Keratinocyte (primary cell): ENCODE results near the gene ANGPTL2. TPM values are rescaled to one million over a fixed set of nuclear protein-coding genes. Genes with fewer than 3 reads are reported as not detected.

ENCODE experiments used
- DNase-seq: peaks from one replicate; pipeline ENCODE4 v3.0.0-alpha.2; 2011; ENCODE audit warnings: low read depth, missing footprints, low spot score
- FAIRE-seq: peaks from 2 replicates; lab custom pipeline; 2011; peaks lifted over from hg19 to GRCh38; lab: Jason Lieb, UNC
- H2AFZ ChIP-seq: 2 replicates; pipeline ENCODE4 v1.6.0; 2012; ENCODE audit warnings: low read length, control low read depth, inconsistent platforms; ENCODE audit not compliant: control insufficient read depth
- H3K27ac ChIP-seq: 2 replicates; pipeline ENCODE4 v1.5.1; 2011; ENCODE audit warnings: low read length; ENCODE audit not compliant: control insufficient read depth, insufficient read depth
- H3K27me3 ChIP-seq: 3 replicates; pipeline ENCODE4 v1.6.0; 2011; ENCODE audit warnings: low read length; ENCODE audit not compliant: control insufficient read depth, insufficient read depth; ENCODE audit errors: extremely low read depth
- H3K36me3 ChIP-seq, 2 experiments: 2 replicates in 1 of 2; 3 replicates in 1 of 2; pipeline ENCODE4 v1.5.1; 2011; ENCODE audit warnings: low read length in 2 of 2, mild to moderate bottlenecking in 1 of 2; ENCODE audit not compliant: control insufficient read depth in 2 of 2, insufficient read depth in 2 of 2; ENCODE audit errors: extremely low read depth in 1 of 2
- H3K4me1 ChIP-seq: 3 replicates; pipeline ENCODE4 v1.5.1; 2011; ENCODE audit warnings: low read length; ENCODE audit not compliant: control insufficient read depth, insufficient read depth; ENCODE audit errors: extremely low read depth
- H3K4me2 ChIP-seq: 3 replicates; pipeline ENCODE4 v1.6.0; 2011; ENCODE audit warnings: low read depth, low read length; ENCODE audit not compliant: control insufficient read depth, insufficient read depth; ENCODE audit errors: extremely low read depth
- H3K4me3 ChIP-seq, 3 experiments: fragments of 200-600 bp in 1 of 3; sonication (generic) in 1 of 3; 2 replicates in 2 of 3; 3 replicates in 1 of 3; pipeline ENCODE4 v1.5.1; 2011 to 2016; ENCODE audit warnings: low read length in 3 of 3, mild to moderate bottlenecking in 3 of 3, control low read depth in 2 of 3, inconsistent platforms in 1 of 3, low read depth in 1 of 3, mixed read lengths in 1 of 3, mixed run types in 1 of 3, moderate library complexity in 1 of 3; ENCODE audit not compliant: control insufficient read depth in 2 of 3, insufficient read depth in 2 of 3; ENCODE audit errors: extremely low read depth in 1 of 3
- H3K79me2 ChIP-seq: 2 replicates; pipeline ENCODE4 v1.6.0; 2012; ENCODE audit warnings: low read length; ENCODE audit not compliant: control insufficient read depth, insufficient read depth
- H3K9ac ChIP-seq: 3 replicates; pipeline ENCODE4 v1.6.0; 2011; ENCODE audit warnings: low read length; ENCODE audit not compliant: control insufficient read depth, insufficient read depth; ENCODE audit errors: extremely low read depth
- H3K9me1 ChIP-seq: 3 replicates; pipeline ENCODE4 v1.6.0; 2011; ENCODE audit warnings: low read length; ENCODE audit not compliant: control insufficient read depth, insufficient read depth; ENCODE audit errors: extremely low read depth
- H3K9me3 ChIP-seq: 2 replicates; pipeline ENCODE4 v1.5.1; 2012; ENCODE audit warnings: low read depth, low read length; ENCODE audit not compliant: control insufficient read depth
- H4K20me1 ChIP-seq: 3 replicates; pipeline ENCODE4 v1.6.0; 2011; ENCODE audit warnings: low read length; ENCODE audit not compliant: control insufficient read depth, insufficient read depth; ENCODE audit errors: extremely low read depth
- CTCF ChIP-seq, 3 experiments: IDR thresholded peaks in 1 of 3; conservative IDR thresholded peaks in 1 of 3; optimal IDR thresholded peaks in 1 of 3; 2 replicates in 2 of 3; 3 replicates in 1 of 3; pipeline versions ENCODE3 to v1.5.1; 2011; ENCODE audit warnings: low read length in 3 of 3, mild to moderate bottlenecking in 3 of 3, moderate library complexity in 2 of 3, control low read depth in 1 of 3, inconsistent platforms in 1 of 3; ENCODE audit not compliant: insufficient read depth in 2 of 3; ENCODE audit errors: extremely low read depth in 1 of 3
- EZH2 ChIP-seq: IDR thresholded peaks from one replicate; pipeline ENCODE4 v1.6.1; 2012; ENCODE audit warnings: inconsistent platforms, mild to moderate bottlenecking, low read length, moderate library complexity
- dilution Hi-C: fragments of 300-500 bp; cut with MboI; formaldehyde crosslinking; loops from one replicate; pipeline ENCODE4 v1.7.0; 2020; ENCODE audit warnings: low sequenced_read_pairs; ENCODE audit not compliant: extremely low pct_ligation_motif_present
- polyA plus RNA-seq, 5 experiments: library from polyadenylated mRNA; depleted of rRNA in 3 of 5; stranded (reverse) in 3 of 5; stranded (forward) in 1 of 5; unstranded in 1 of 5; fragments of >200 nt; gene quantifications; 1 replicate in 1 of 5; 2 replicates in 3 of 5; 3 replicates in 1 of 5; pipeline versions ENCODE4 v1.2.1 to v1.2.3, GENCODE V29; 2011 to 2012; ENCODE audit warnings: missing spikeins in 2 of 5, low read depth in 1 of 5, low replicate concordance in 1 of 5

Gene ANGPTL2
- polyA plus RNA-seq, 1 donor (not counting 4 experiments of a cell fraction or from before 2014, with no cell fraction given), result 0.18 TPM

DNA sequence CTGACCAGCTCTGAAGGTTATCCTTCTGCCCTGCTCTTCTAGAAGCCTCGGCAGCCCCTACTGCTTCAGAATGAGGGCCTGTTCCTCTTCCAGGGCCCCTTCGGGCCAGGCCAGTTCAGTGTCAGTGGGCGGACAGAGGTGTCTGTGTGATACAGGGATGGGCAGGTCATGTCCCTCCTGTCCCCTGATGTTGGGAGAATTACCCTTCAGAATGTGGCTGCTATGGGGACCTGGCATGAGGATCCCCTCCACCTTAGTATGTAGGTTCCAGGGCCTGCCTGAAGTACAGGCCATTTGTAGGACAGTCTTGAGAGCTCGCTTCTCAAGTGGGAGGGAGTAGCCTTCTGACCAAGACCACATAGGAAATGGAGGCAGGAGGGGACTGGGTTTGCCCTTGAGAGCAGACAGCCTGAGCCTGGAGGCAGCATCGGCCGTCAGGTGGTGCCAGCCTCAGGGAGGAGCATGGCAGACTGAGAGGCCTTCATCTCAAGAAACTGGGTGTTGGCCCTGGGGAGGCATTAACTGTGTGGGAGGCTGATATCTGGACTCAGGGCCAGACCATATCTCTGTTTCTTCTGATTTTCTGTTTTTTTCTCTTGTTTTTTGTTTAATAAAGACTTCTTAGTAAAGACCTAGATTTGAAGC is 32.0 kb downstream of the ANGPTL2 start:
- TF ChIP-seq EZH2 (no peak), CTCF (optimal IDR thresholded peaks at IDR 0.05 in 1 of 3, IDR thresholded peaks at IDR 0.05 in 1 of 3, conservative IDR thresholded peaks at IDR 0.05 in 1 of 3; ENCODE audit: extremely low read depth in 1 of 3, insufficient read depth in 2 of 3, low read length in 3 of 3) (no peak)
- dilution Hi-C loops, result no loop called here

DNA sequence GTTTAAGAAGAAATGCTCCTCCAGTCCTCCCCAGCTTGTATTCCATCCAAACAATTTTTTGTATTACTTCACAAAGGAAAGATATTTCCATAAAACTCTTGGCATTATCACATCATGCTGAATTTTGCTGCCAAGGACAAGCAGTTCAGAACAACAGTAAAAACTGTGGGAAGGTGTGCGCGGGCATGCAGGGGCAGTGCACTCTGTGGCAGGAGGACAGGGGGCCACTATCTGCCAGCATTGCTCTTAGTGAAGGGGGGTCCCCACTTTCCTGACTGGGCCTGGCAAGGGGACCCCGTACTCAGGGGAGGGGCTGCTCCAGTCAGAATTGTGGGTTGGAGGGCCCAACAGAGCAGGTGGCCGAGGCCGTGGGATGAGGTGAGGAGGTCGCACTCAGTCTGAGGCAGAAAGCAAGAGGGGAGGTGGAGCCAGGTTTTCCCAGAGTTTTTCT is 32.8 kb downstream of the ANGPTL2 start:
- H4K20me1 ChIP-seq, result no peaks in the 10 kb centered on the region
- H3K9me3 ChIP-seq, result no peaks in the 10 kb centered on the region
- no peak overlapping the region for H3K4me3 ChIP-seq
- DNase-seq, result no peak
- H3K27me3 ChIP-seq, result peaks cover 14% of the 10 kb centered on the region
- no peak overlapping the region for H3K27ac ChIP-seq
- dilution Hi-C loops, result no loop called here
- FAIRE-seq, result no peak
- TF ChIP-seq CTCF (optimal IDR thresholded peaks at IDR 0.05 in 1 of 3, IDR thresholded peaks at IDR 0.05 in 1 of 3, conservative IDR thresholded peaks at IDR 0.05 in 1 of 3; ENCODE audit: extremely low read depth in 1 of 3, insufficient read depth in 2 of 3, low read length in 3 of 3), result no peak
- no peak for TF ChIP-seq EZH2
- H3K9me1 ChIP-seq, result no peaks in the 10 kb centered on the region
- no peaks in the 10 kb centered on the region for H3K79me2 ChIP-seq
- no peak overlapping the region for H3K9ac ChIP-seq
- H3K4me2 ChIP-seq, result no peak overlapping the region
- no peak overlapping the region for H2AFZ ChIP-seq
- no peaks in the 10 kb centered on the region for H3K36me3 ChIP-seq
- no peaks in the 10 kb centered on the region for H3K4me1 ChIP-seq

More for the DNA sequence above, 32.0 kb downstream of the ANGPTL2 start:
- H4K20me1 ChIP-seq, result no peaks in the 10 kb centered on the region
- no peaks in the 10 kb centered on the region for H3K9me1 ChIP-seq
- no peaks in the 10 kb centered on the region for H3K9me3 ChIP-seq
- peaks cover 14% of the 10 kb centered on the region for H3K27me3 ChIP-seq
- H3K4me1 ChIP-seq, result no peaks in the 10 kb centered on the region
- H3K36me3 ChIP-seq, result no peaks in the 10 kb centered on the region
- no peak overlapping the region for H3K4me2 ChIP-seq
- H3K4me3 ChIP-seq, result no peak overlapping the region
- no peaks in the 10 kb centered on the region for H3K79me2 ChIP-seq
- DNase-seq, result no peak
- no peak overlapping the region for H3K9ac ChIP-seq
- H2AFZ ChIP-seq, result no peak overlapping the region
- no peak overlapping the region for H3K27ac ChIP-seq
- FAIRE-seq, result no peak
